Bone marrow (tissue), 2 donors: ENCODE measurements around the gene RASD1.
"Not testable (repeated sequence)": the region's sequence is repeated elsewhere in the genome, so short reads cannot be mapped to it uniquely, and the experiment has no call there.

Source experiments
- DNase-seq, 2 donors: peaks; one replicate each; lab custom pipeline; 2025; lab: John Stamatoyannopoulos, UW

Gene RASD1

DNA sequence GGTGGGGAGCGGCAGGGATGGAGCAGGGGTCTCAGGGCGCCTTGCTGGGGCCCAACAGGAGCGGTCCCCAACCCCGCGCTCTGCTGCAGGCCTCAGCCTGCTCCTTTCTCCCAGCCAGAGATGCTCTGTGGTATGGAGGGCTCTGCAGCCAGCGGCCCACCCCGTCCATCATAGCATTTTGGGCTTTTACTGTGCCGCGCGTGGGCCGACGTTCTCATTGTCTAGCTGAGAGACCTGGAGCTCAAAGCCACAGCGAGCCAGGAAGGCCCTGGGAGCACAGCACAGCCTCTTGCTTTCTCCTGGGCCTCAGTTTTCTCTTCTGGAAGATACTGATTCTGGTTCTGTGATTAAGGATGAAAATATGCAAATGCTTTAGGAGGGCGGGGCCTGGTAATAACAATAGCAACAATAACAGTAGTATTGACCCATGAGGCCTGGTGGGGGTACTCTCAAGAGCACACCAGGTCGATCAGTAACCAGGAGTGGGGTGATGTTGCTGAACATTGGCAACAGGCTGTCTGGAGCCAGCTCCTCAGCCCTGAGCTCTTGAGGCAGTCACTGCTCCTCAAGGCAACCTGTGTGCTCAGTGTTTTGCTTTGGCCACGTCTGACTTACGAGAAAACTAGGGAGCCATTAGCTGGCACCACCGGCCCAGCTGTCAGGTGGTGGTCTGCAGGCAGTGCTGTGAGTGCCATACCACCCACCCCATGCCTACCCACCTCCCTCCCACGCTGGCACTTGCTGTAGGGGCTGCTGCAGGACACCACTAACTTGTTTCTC, 1.1 kb upstream of the RASD1 start:
- DNase-seq = no peak

DNA sequence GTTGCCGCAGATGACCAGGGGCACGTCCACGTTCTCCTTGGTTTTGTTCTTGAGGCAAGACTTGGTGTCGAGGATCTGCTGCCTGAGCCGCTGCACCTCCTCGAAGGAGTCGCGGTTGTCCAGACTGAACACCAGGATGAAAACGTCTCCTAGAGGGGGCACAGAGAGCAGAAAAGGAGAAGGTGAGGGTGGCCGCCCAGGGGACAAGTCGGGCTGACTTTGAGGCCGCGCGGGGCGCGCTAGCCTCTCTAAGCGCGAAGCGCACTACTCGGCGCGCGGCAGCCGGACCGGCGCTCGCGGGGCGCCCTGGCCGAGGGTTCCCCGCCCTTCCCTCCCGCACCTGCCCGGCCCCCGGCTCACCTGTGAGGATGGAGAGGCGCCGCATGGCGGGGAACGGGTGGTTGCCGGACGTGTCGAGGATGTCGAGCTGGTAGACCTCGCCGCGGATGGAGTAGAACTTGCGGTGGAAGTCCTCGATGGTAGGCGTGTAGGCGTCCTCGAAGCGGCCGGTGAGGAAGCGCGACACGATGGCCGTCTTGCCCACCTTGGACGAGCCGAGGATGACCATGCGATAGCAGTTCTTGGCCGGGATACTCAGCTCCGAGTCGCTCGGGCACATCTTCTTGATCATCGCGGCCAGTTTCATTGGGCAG, 533 bp downstream of the RASD1 start:
- no peak for DNase-seq

DNA sequence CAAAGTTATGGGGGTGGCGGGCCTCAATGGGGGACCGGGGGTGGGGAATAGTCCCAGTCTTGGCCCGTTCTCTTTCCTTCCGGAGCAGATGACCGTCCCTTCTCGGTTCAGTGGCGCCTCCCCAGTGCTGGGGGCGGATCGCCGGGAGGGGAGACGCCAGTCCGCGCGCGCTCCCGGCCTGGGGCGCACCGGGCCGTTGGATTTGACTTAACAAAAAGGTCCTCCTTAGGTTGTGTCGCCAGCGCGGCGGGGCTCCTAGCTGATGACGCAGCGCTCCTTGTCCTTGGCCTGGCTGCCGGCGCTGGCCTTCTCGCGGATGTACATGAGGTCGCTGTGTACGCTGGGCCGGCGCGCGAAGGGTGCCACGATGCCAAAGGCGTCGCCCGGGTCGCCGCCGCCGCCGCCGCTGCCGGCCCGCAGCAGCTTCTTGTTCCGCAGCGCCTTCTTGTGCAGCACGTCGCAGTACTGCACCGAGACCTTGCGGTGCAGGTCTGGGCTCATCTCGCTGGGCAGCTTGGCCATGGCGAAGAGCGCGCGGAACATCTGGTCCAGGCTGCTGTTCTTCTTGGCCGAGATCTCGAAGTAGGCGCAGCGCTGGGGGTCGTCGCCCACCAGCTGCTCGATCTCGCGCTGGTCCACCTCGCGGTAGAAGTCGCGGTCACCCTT, 1.2 kb downstream of the RASD1 start:
- peak in 1 of 2 donors; percentile 45 for DNase-seq

- DNase-seq = no peak
These were observed 1.7 kb downstream of the RASD1 start for GRCh38 chr17:17494499-17494869.

DNA sequence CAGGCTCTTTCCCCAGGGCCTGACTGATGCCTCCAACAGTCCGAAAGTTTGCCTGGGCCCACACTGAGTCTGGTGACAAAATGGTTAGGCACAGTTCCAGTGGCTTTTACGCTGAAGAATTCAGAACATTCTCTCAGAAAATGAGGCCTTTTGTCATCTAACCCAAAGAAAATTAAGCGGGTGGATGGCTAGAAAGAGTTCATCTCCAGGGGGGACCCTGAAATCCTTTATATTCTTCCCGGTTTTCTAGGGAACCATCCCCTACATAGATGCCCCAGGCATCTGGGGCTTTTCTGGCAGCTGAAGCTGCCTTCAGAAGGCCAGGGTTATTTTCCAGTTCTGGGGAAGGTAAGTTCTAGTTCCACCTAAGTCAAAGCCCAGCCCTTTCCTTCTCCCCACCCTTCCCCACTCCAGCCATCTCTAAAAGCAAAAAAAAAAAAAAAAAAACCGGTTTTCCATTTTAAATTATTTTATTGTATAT, 2.2 kb downstream of the RASD1 start:
- DNase-seq = no peak

GRCh38 chr17:17493249-17493985, 2.8 kb downstream of the RASD1 start:
- DNase-seq = no peak

- no peak for DNase-seq
These were observed 3.6 kb downstream of the RASD1 start for GRCh38 chr17:17492571-17492970.

- no peak for DNase-seq
These were observed 4.1 kb downstream of the RASD1 start for GRCh38 chr17:17492085-17492484.

DNA sequence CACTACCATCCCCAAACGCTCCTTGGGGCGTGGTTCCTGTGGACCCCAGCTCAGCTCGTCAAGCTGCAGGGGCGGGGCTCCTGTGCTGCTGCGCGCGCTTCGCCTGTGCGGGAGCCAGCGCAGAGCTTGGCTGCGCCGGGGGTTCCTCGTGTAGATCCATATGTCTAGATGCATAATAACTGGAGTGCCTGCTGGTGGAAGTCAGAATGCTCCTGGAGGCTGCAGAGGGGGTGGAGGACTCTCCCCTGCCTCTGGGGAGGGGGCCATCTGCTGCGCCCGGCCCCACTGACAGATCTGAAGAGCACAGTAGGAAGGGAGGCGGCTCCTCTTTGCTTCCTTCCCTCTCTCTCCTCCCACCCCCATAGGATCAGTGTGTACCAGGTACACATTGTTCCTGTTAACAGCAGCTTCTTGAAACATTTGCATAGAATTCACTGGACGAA, 4.6 kb downstream of the RASD1 start:
- no peak for DNase-seq

GRCh38 chr17:17491031-17491471, 5.1 kb downstream of the RASD1 start:
- no peak for DNase-seq

- DNase-seq = no peak
These were observed 8.2 kb downstream of the RASD1 start for GRCh38 chr17:17487998-17488397.

DNA sequence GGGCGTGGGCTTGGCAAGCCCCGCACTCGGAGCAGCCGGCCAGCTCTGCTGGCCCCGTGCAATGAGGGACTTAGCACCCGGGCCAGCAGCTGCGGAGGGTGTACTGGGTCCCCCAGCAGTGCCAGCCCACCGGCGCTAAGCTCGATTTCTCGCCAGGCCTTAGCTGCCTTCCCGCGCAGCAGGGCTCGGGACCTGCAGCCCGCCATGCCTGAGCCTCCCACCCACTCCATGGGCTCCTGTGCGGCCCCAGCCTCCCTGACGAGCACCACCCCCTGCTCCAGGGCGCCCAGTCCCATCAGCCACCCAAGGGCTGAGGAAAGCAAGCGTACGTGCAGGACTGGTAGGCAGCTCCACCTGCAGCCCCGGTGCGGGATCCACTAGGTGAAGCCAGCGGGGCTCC, 9.8 kb downstream of the RASD1 start:
- DNase-seq = not testable (repeated sequence)

DNA sequence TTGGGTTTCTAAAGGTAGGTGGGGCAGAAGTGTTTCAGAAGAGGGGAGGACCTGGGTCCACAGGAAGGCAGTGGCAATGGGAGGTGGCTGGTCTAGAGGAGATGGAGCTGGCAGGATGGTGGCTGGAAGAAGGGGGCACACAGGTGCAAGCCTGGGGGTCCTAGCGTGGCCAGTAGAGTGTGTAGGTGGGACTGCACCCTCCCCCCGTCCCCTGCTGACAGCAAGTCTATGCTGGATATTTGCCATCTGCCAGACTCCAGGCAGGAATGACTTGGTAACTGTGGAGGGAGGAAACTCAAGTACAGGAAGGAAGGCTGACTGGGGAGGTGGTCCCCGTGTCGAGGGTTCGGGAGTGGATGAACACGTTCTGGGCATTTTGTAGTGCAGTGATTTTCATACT, 10.8 kb downstream of the RASD1 start:
- no peak for DNase-seq

- DNase-seq = peak in 1 of 2 donors; percentile 56
These were observed 11.7 kb downstream of the RASD1 start for GRCh38 chr17:17484451-17484899.

GRCh38 chr17:17481860-17482259, 14.3 kb downstream of the RASD1 start:
- DNase-seq = no peak

GRCh38 chr17:17480593-17481148, 15.5 kb downstream of the RASD1 start:
- no peak for DNase-seq

DNA sequence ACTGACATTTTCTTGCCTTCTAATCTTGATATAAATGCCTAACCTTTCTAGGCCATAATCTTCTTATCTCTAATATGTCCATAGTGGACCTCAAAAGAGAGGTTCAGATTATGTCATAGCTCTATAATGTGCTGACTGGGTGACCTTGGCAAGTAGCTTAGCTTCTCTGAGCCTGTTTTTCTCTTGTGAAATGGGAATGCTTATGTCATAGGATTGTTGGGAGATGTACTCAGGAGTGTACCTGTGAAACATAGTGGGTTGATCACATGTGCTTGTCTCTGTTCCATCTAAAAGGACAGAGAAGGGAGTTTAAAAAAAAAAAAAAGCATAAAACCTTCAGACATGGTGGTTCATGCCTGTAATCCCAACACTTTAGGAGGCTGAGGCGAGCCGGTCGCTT, 17.0 kb downstream of the RASD1 start:
- DNase-seq = no peak

DNA sequence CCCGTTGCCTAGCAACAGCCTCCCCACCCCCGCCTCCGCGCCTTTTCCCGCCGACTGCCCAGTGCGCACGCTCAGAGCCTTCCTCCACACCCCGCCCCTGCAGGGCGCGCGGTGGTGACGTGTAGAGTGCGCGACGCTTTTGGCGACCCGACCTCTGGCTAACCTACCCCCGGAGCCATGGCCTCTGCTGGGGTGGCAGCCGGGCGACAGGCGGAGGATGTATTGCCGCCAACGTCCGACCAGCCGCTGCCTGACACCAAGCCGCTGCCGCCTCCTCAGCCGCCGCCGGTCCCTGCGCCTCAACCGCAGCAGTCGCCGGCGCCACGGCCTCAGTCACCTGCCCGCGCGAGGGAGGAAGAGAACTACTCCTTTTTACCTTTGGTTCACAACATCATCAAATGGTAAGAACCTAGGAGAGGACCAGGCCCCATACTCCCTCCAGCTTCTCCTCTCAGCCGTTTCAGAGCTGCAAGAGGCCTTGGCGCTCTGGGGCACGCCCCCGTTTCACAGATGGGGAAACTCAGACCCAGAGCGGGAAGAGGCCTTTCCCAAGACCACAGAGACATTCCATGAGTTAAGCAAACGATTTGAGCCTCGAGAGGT, 19.2 kb downstream of the RASD1 start, which contains the start of gene MED9:
TSS of gene MED9 (plus strand) at position 136 of the 603 bp plus-strand sequence. CDS start at position 178, 42 bp downstream.
- peak; percentile 82 to 85 for DNase-seq

DNA sequence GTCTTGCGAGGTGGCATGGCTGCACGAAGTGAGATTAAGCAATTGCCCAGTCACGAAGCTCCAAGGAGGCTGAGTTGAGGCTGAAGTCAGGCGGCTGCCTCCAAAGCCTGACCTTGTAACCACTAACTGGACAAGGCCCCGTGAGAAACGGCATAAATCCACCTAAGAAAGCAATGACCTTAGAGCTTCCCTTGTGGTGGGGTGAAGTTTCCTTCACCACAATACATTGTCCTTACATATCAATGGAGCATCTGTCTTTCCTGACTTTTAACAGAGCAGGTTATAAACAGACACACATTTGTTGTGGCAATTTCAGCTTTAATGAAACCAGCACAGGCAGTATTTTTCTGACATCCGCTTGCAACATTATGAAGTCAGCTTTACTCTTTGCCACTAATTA, 21.9 kb downstream of the RASD1 start:
- DNase-seq = no peak

- no peak for DNase-seq
These were observed 23.8 kb downstream of the RASD1 start for GRCh38 chr17:17472333-17472920.

- DNase-seq = no peak
These were observed 26.2 kb downstream of the RASD1 start for GRCh38 chr17:17469996-17470395.
